Measurements from ENCODE around the gene TTC39B.

GRCh38 chr9:15293804-15294316 lies 13.2 kb downstream of the TTC39B start:
- TF ChIP-seq GATA2 (IDR thresholded peaks at IDR 0.05; ENCODE audit: low read depth, low read length) (no peak), GATA3 (IDR thresholded peaks at IDR 0.05; ENCODE audit: low read depth, low read length) (no peak)

Data from SH-SY5Y (cell line).